HTERT RPE-1 (cell line): ENCODE measurements around the gene PCDH8.

Experiments
- in situ Hi-C: fragments of 300-500 bp; cut with MboI; formaldehyde crosslinking; loops from 4 replicates; pipeline ENCODE4 v1.14.3; 2020; ENCODE audit warnings: low sequenced_read_pairs

Gene PCDH8

GRCh38 chr13:52848455-52849195 is at the start of gene PCDH8:
PCDH8 (minus strand) TSS chr13:52848640; CDS start chr13:52848436, 204 bp downstream.
- in situ Hi-C loops, result no loop called here

GRCh38 chr13:52896827-52897659 is 48.6 kb upstream of the PCDH8 start:
- in situ Hi-C loops, result no loop called here

GRCh38 chr13:52894413-52894812 is 46.0 kb upstream of the PCDH8 start:
- in situ Hi-C loops, result no loop called here

GRCh38 chr13:52892925-52893324 is 44.5 kb upstream of the PCDH8 start:
- in situ Hi-C loops, result no loop called here

GRCh38 chr13:52891706-52892105 is 43.3 kb upstream of the PCDH8 start:
- in situ Hi-C loops, result no loop called here

- in situ Hi-C loops, result no loop called here
These were observed 38.7 kb upstream of the PCDH8 start for GRCh38 chr13:52887165-52887564.

- in situ Hi-C loops, result no loop called here
These were observed 36.7 kb upstream of the PCDH8 start for GRCh38 chr13:52885141-52885540.

GRCh38 chr13:52884429-52885010 is 36.1 kb upstream of the PCDH8 start:
- in situ Hi-C loops, result no loop called here

GRCh38 chr13:52882785-52883184 is 34.3 kb upstream of the PCDH8 start:
- in situ Hi-C loops, result no loop called here

- in situ Hi-C loops, result no loop called here
These were observed 31.7 kb upstream of the PCDH8 start for GRCh38 chr13:52879950-52880741.

GRCh38 chr13:52878831-52879230 is 30.4 kb upstream of the PCDH8 start:
- in situ Hi-C loops, result no loop called here

- in situ Hi-C loops, result no loop called here
These were observed 21.7 kb upstream of the PCDH8 start for GRCh38 chr13:52870143-52870542.

GRCh38 chr13:52869621-52870020 is 21.2 kb upstream of the PCDH8 start:
- in situ Hi-C loops, result no loop called here

- in situ Hi-C loops, result no loop called here
These were observed 20.6 kb upstream of the PCDH8 start for GRCh38 chr13:52869050-52869449.

- in situ Hi-C loops, result no loop called here
These were observed 19.8 kb upstream of the PCDH8 start for GRCh38 chr13:52868190-52868589.

- in situ Hi-C loops, result no loop called here
These were observed 16.5 kb upstream of the PCDH8 start for GRCh38 chr13:52864941-52865340.

GRCh38 chr13:52862358-52863206 is 14.1 kb upstream of the PCDH8 start:
- in situ Hi-C loops, result no loop called here

- in situ Hi-C loops, result no loop called here
These were observed 4.0 kb upstream of the PCDH8 start for GRCh38 chr13:52852444-52852843.

- in situ Hi-C loops, result no loop called here
These were observed 2.9 kb upstream of the PCDH8 start for GRCh38 chr13:52851137-52851962.
